ENCODE data around the gene IGF2BP2. TPM values are rescaled to one million over a fixed set of nuclear protein-coding genes. Genes with fewer than 3 reads are reported as not detected.

IGF2BP2 gene
- total RNA-seq, 1 donor from 2014 or later: 17.9 TPM

DNA sequence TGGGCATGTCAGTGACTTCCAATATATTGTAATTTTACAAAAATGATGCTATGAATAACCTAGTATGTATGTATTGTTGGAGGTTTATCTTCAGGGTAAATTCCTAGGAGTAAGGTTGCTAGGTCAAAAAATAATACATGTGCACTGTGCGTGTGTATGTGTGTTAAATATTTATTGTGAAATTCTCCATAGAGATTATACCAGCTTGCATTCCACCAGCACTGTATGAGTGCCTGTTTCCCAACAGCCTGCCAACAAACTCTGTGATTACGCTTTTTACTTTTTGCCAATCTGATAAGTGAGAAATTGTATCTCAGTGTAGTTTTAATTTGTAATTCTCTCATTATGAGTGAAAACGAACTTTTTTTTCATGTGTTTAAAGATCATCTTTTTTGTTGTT, 12.6 kb upstream of the IGF2BP2 start:
- no peak for DNase-seq

GRCh38 chr3:185831990-185832389, 7.1 kb upstream of the IGF2BP2 start:
- Histone ChIP-seq H3K27me3 (ENCODE audit: low read depth) (no peaks in the 10 kb centered on the region), H3K4me3 (no peak overlapping the region), H3K36me3 (no peaks in the 10 kb centered on the region), H3K9me3 (replicated peaks) (no peaks in the 10 kb centered on the region), H3K27ac (replicated peaks) (no peak overlapping the region), H3K4me1 (peaks cover 2% of the 10 kb centered on the region)
- intact Hi-C loops (cut with micrococcal nuclease): no loop called here
- no peak for DNase-seq
- TF ChIP-seq, protein P1, sequence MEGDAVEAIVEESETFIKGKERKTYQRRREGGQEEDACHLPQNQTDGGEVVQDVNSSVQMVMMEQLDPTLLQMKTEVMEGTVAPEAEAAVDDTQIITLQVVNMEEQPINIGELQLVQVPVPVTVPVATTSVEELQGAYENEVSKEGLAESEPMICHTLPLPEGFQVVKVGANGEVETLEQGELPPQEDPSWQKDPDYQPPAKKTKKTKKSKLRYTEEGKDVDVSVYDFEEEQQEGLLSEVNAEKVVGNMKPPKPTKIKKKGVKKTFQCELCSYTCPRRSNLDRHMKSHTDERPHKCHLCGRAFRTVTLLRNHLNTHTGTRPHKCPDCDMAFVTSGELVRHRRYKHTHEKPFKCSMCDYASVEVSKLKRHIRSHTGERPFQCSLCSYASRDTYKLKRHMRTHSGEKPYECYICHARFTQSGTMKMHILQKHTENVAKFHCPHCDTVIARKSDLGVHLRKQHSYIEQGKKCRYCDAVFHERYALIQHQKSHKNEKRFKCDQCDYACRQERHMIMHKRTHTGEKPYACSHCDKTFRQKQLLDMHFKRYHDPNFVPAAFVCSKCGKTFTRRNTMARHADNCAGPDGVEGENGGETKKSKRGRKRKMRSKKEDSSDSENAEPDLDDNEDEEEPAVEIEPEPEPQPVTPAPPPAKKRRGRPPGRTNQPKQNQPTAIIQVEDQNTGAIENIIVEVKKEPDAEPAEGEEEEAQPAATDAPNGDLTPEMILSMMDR (IDR thresholded peaks at IDR 0.05; ENCODE audit: borderline replicate concordance): no peak

More for the DNA sequence above, 12.6 kb upstream of the IGF2BP2 start:
- intact Hi-C loops (cut with micrococcal nuclease): no loop called here
- H3K27ac ChIP-seq (replicated peaks): no peak overlapping the region
- H3K27me3 ChIP-seq (ENCODE audit: low read depth): no peaks in the 10 kb centered on the region
- TF ChIP-seq, protein P1 (IDR thresholded peaks at IDR 0.05; ENCODE audit: borderline replicate concordance): no peak
- H3K36me3 ChIP-seq: no peaks in the 10 kb centered on the region
- H3K9me3 ChIP-seq (replicated peaks): no peaks in the 10 kb centered on the region
- no peak overlapping the region for H3K4me3 ChIP-seq
- H3K4me1 ChIP-seq: peaks cover 8% of the 10 kb centered on the region

- no peak for DNase-seq
- Histone ChIP-seq H3K9me3 (replicated peaks) (no peaks in the 10 kb centered on the region), H3K4me1 (peaks cover 6% of the 10 kb centered on the region), H3K36me3 (no peaks in the 10 kb centered on the region), H3K27ac (replicated peaks) (no peak overlapping the region), H3K4me3 (no peak overlapping the region), H3K27me3 (ENCODE audit: low read depth) (peaks cover 3% of the 10 kb centered on the region)
- intact Hi-C loops (cut with micrococcal nuclease): no loop called here
- TF ChIP-seq, protein P1 (IDR thresholded peaks at IDR 0.05; ENCODE audit: borderline replicate concordance): no peak
These were observed 6.4 kb upstream of the IGF2BP2 start for GRCh38 chr3:185831195-185831594.

DNA sequence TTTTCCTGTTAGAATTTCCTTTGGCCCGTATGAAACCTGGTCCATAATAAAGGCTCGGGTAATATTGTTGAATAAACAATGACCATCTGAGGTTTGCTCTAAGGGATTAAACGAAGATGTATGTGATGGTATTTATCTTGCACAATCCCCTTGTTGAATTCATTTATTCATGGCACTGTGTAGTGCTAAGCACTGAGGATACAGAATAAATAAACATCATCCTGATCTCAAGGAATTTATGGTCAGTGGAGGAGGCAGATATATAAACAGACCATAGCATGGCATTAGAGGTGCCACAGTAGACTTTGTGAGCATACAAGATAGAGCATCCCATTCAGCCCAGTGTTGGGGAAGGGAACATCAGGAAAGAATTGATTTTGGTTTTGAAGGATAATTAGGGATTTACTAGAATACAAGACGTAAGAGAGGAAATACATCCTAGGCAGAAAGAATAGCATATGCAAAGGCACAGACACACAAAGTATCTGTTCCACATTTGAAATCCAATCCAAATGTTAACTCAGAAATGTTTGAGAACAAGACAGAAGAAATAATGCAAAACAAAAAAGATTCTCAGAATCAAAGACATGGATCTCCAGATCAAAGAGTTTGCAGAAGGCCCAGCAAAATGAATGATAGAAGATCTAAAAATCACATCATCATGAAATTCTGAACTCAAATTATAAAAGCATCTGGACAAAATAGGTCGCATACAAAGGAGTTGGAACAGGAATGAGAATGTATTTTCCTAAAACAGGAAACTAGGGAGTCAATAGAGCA, 5.4 kb upstream of the IGF2BP2 start:
- Histone ChIP-seq H3K4me1 (peaks cover 14% of the 10 kb centered on the region), H3K4me3 (no peak overlapping the region), H3K27me3 (ENCODE audit: low read depth) (peaks cover 6% of the 10 kb centered on the region), H3K9me3 (replicated peaks) (no peaks in the 10 kb centered on the region), H3K27ac (replicated peaks) (no peak overlapping the region), H3K36me3 (no peaks in the 10 kb centered on the region)
- no peak for DNase-seq
- TF ChIP-seq, protein P1 (IDR thresholded peaks at IDR 0.05; ENCODE audit: borderline replicate concordance): no peak
- intact Hi-C loops (cut with micrococcal nuclease): no loop called here

- no peak for DNase-seq
- Histone ChIP-seq H3K4me1 (peaks cover 25% of the 10 kb centered on the region), H3K9me3 (replicated peaks) (no peaks in the 10 kb centered on the region), H3K36me3 (no peaks in the 10 kb centered on the region), H3K4me3 (no peak overlapping the region), H3K27ac (replicated peaks) (no peak overlapping the region), H3K27me3 (ENCODE audit: low read depth) (peaks cover 14% of the 10 kb centered on the region)
- intact Hi-C loops (cut with micrococcal nuclease): no loop called here
- TF ChIP-seq, protein P1 (IDR thresholded peaks at IDR 0.05; ENCODE audit: borderline replicate concordance): no peak
These were observed 3.9 kb upstream of the IGF2BP2 start for GRCh38 chr3:185828755-185829154.
